OCI-LY7 (cell line): ENCODE results near the gene SLAMF7.

Experiments
- EZH2phosphoT487 ChIP-seq: fragments of 200-600 bp; sonication (generic); IDR thresholded peaks from 2 replicates; pipeline ENCODE4 v1.6.1; 2018; ENCODE audit warnings: low read depth, borderline replicate concordance, mild to moderate bottlenecking, mixed run types, antibody characterized with exemption, low read length, moderate library complexity, mixed read lengths
- TF ChIP-seq, protein P1 (sequence below): fragments of 200-600 bp; sonication (generic); conservative IDR thresholded peaks from 2 replicates; pipeline ENCODE4 v1.5.1; 2014; ENCODE audit warnings: mild to moderate bottlenecking, antibody characterized with exemption, low read length, moderate library complexity, mixed read lengths

DNA sequence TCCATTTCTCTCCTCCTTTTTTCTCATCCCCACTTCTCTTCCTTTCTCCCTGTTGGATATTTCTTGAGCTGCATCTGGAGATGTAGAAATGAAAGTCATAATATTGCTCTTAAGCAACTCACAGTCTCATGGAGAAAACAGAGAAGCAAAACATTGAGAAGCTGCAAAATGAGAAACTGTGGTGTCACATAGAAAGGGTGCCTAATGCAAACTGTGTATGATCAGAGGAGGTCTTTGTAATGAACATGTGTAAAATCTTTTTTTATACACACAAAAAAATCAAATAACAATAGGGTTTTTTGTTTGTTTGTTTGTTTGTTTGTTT is 11.8 kb upstream of the SLAMF7 start:
- TF ChIP-seq, protein P1, sequence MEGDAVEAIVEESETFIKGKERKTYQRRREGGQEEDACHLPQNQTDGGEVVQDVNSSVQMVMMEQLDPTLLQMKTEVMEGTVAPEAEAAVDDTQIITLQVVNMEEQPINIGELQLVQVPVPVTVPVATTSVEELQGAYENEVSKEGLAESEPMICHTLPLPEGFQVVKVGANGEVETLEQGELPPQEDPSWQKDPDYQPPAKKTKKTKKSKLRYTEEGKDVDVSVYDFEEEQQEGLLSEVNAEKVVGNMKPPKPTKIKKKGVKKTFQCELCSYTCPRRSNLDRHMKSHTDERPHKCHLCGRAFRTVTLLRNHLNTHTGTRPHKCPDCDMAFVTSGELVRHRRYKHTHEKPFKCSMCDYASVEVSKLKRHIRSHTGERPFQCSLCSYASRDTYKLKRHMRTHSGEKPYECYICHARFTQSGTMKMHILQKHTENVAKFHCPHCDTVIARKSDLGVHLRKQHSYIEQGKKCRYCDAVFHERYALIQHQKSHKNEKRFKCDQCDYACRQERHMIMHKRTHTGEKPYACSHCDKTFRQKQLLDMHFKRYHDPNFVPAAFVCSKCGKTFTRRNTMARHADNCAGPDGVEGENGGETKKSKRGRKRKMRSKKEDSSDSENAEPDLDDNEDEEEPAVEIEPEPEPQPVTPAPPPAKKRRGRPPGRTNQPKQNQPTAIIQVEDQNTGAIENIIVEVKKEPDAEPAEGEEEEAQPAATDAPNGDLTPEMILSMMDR, result no peak
- no peak for TF ChIP-seq EZH2phosphoT487
